HEK293 (cell line): ENCODE data around the gene TM4SF5.
A peak's percentile ranks its signal among the peaks of the same experiment; 100 is the strongest.

Source experiments
- CTCF ChIA-PET: fragments of 350-600 bp; formaldehyde crosslinking; extraction: SDS; loops from one replicate; lab custom pipeline; 2021; ENCODE audit warnings: antibody characterized with exemption; lab: Yijun Ruan, JAX
- POLR2A ChIA-PET: fragments of 300-600 bp; formaldehyde crosslinking; extraction: SDS; loops from one replicate; lab custom pipeline; 2020; ENCODE audit warnings: antibody characterized with exemption, inconsistent platforms; lab: Yijun Ruan, JAX
- H3K27ac ChIP-seq: fragments of 200-500 bp; sonication (Bioruptor generic); 2 replicates; pipeline ENCODE4 v1.5.1; 2014; ENCODE audit warnings: low read depth, low read length, control low read depth, inconsistent platforms; ENCODE audit errors: extremely low read depth
- H3K36me3 ChIP-seq, 2 experiments: fragments of 200-500 bp in 1 of 2; sonication (Bioruptor generic) in 1 of 2; 1 replicate in 1 of 2; 2 replicates in 1 of 2; pipeline ENCODE4 v1.5.1; 2014 to 2017; ENCODE audit warnings: inconsistent platforms in 2 of 2, low read length in 2 of 2; ENCODE audit not compliant: control insufficient read depth in 2 of 2, insufficient read depth in 1 of 2
- H3K4me1 ChIP-seq: fragments of 200-500 bp; sonication (Bioruptor generic); 2 replicates; pipeline ENCODE4 v1.5.1; 2014; ENCODE audit warnings: mild to moderate bottlenecking, low read length, inconsistent platforms; ENCODE audit not compliant: control insufficient read depth, insufficient read depth
- H3K4me3 ChIP-seq: 2 replicates; pipeline ENCODE4 v1.5.1; 2011; ENCODE audit warnings: low read depth, mild to moderate bottlenecking, control low read depth, low read length, moderate library complexity
- H3K9me3 ChIP-seq: fragments of 200-500 bp; sonication (Bioruptor generic); 2 replicates; pipeline ENCODE4 v1.5.1; 2014; ENCODE audit warnings: low read depth, low read length, inconsistent platforms; ENCODE audit not compliant: control insufficient read depth, insufficient read depth
- CTCF ChIP-seq: fragments of 450-650 bp; formaldehyde crosslinking; IDR thresholded peaks from 2 replicates; pipeline ENCODE4 v1.5.1; 2016; ENCODE audit warnings: missing biosample characterization, missing genetic modification characterization
- HOXA7 ChIP-seq: sonication (generic); formaldehyde crosslinking; IDR thresholded peaks from 2 replicates; pipeline ENCODE4 v1.8.1; 2022; ENCODE audit warnings: missing genetic modification reagents, borderline replicate concordance
- HOXD13 ChIP-seq: sonication (generic); formaldehyde crosslinking; IDR thresholded peaks from 2 replicates; pipeline ENCODE4 v1.8.0; 2022; ENCODE audit warnings: missing genetic modification reagents, borderline replicate concordance
- WT1 ChIP-seq: fragments of 450-650 bp; formaldehyde crosslinking; IDR thresholded peaks from 2 replicates; pipeline ENCODE4 v1.5.1; 2016; ENCODE audit warnings: missing biosample characterization, missing genetic modification characterization
- ZNF121 ChIP-seq: fragments of 450-650 bp; formaldehyde crosslinking; IDR thresholded peaks from 2 replicates; pipeline ENCODE4 v1.5.1; 2016; ENCODE audit warnings: missing biosample characterization, missing genetic modification characterization
- ZNF26 ChIP-seq: fragments of 450-650 bp; formaldehyde crosslinking; IDR thresholded peaks from 2 replicates; pipeline ENCODE4 v1.5.1; 2016; ENCODE audit warnings: missing biosample characterization, missing genetic modification characterization
- ZNF37A ChIP-seq: fragments of 450-650 bp; IDR thresholded peaks from 2 replicates; pipeline ENCODE4 v1.5.1; 2018; ENCODE audit warnings: missing biosample characterization, missing genetic modification characterization
- ZNF404 ChIP-seq: fragments of 450-650 bp; formaldehyde crosslinking; IDR thresholded peaks from 2 replicates; pipeline ENCODE4 v1.5.1; 2017; ENCODE audit warnings: missing biosample characterization, missing genetic modification characterization
- ZNF501 ChIP-seq: fragments of 450-650 bp; formaldehyde crosslinking; IDR thresholded peaks from 2 replicates; pipeline ENCODE4 v1.5.1; 2016; ENCODE audit warnings: missing biosample characterization, missing genetic modification characterization
- ZNF529 ChIP-seq: fragments of 450-650 bp; formaldehyde crosslinking; IDR thresholded peaks from 2 replicates; pipeline ENCODE4 v1.5.1; 2017; ENCODE audit warnings: missing genetic modification characterization, missing biosample characterization; ENCODE audit not compliant: insufficient replicate concordance
- ZNF639 ChIP-seq: fragments of 450-650 bp; formaldehyde crosslinking; IDR thresholded peaks from 2 replicates; pipeline ENCODE4 v1.5.1; 2016; ENCODE audit warnings: missing biosample characterization, missing genetic modification characterization
- TF ChIP-seq, protein P1 (sequence below): fragments of 450-650 bp; formaldehyde crosslinking; IDR thresholded peaks from 2 replicates; pipeline ENCODE4 v1.5.1; 2016; ENCODE audit warnings: missing biosample characterization, missing genetic modification characterization
- TF ChIP-seq, protein P2 (sequence below): fragments of 450-650 bp; formaldehyde crosslinking; IDR thresholded peaks from 2 replicates; pipeline ENCODE4 v1.5.1; 2016; ENCODE audit warnings: missing biosample characterization, missing genetic modification characterization
- TF ChIP-seq, protein P3 (sequence below): fragments of 450-650 bp; formaldehyde crosslinking; IDR thresholded peaks from 2 replicates; pipeline ENCODE4 v1.5.0; 2017; ENCODE audit warnings: missing biosample characterization, missing genetic modification characterization, borderline replicate concordance

The TM4SF5 gene

DNA sequence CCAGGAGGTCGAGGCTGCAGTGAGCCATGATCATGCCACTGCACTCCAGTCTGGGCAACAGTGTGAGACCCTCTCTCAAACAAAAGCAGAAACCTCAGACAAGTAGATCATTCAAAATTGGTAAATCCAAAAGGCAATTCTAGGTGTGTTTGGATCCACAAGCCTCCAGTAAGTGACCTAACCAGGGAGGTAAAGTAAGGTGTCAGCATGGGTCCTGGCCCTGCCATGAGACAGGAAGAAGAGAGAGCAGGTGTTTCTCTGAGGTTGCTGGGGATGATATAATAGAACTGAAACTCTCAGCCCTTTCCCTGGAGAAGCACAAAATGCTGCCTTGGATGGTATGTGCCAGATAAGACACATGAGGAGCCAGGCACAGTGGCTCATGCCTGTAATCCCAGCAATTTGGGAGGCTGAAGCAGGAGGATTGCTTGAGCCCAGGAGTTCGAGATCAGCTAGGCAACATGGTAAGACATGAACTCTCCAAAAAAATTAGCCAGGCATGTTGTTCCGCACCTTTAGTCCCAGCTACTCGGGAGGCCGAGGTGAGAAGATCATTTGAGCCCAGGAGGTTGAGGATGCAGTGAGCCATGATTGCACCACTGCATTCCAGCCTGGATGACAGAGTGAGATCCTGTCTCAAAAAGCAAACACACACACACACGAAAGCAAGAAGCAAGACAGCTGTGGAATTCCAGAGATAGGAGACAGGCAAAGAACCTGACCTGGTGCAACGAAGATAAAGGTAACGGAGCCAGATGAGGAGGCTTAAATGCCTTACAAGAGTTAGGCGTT lies 6.5 kb downstream of the TM4SF5 start:
- H3K27ac ChIP-seq: no peak overlapping the region
- no peak for TF ChIP-seq ZNF26 (tag by site-specific recombination)
- TF ChIP-seq, protein P1, sequence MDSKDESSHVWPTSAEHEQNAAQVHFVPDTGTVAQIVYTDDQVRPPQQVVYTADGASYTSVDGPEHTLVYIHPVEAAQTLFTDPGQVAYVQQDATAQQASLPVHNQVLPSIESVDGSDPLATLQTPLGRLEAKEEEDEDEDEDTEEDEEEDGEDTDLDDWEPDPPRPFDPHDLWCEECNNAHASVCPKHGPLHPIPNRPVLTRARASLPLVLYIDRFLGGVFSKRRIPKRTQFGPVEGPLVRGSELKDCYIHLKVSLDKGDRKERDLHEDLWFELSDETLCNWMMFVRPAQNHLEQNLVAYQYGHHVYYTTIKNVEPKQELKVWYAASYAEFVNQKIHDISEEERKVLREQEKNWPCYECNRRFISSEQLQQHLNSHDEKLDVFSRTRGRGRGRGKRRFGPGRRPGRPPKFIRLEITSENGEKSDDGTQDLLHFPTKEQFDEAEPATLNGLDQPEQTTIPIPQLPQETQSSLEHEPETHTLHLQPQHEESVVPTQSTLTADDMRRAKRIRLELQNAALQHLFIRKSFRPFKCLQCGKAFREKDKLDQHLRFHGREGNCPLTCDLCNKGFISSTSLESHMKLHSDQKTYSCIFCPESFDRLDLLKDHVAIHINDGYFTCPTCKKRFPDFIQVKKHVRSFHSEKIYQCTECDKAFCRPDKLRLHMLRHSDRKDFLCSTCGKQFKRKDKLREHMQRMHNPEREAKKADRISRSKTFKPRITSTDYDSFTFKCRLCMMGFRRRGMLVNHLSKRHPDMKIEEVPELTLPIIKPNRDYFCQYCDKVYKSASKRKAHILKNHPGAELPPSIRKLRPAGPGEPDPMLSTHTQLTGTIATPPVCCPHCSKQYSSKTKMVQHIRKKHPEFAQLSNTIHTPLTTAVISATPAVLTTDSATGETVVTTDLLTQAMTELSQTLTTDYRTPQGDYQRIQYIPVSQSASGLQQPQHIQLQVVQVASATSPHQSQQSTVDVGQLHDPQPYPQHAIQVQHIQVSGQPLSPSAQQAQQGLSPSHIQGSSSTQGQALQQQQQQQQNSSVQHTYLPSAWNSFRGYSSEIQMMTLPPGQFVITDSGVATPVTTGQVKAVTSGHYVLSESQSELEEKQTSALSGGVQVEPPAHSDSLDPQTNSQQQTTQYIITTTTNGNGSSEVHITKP (tag by site-specific recombination): peak; percentile 48; the same call in 1 of the 2 replicates
- TF ChIP-seq, all 188 proteins: peak for 1
- Histone ChIP-seq H3K9me3 (no peaks in the 10 kb centered on the region), H3K4me1 (no peaks in the 10 kb centered on the region), H3K36me3 (no peaks in the 10 kb centered on the region), H3K4me3 (no peak overlapping the region)
- POLR2A ChIA-PET: interaction anchor here (3.1 kb wide), 1 partner anchor 11 kb away, joined by 23 read pairs; the partner anchor contains the start of gene GLTPD2
- CTCF ChIA-PET: interaction anchor here (0.6 to 5.4 kb wide), 2 partner anchors 12 to 111 kb away, joined by 3 to 37 read pairs; partner anchors contain the start of gene GLTPD2

- no peaks in the 10 kb centered on the region for H3K36me3 ChIP-seq
- no peaks in the 10 kb centered on the region for H3K4me1 ChIP-seq
- H3K27ac ChIP-seq: no peak overlapping the region
- ChIA-PET POLR2A (interaction anchor here (3.1 kb wide), 1 partner anchor 9 kb away, joined by 23 read pairs; the partner anchor contains the start of gene GLTPD2), CTCF (interaction anchor here (0.7 to 5.4 kb wide), 4 partner anchors 9 to 210 kb away, joined by 3 to 37 read pairs (median 4); partner anchors contain the start of gene GLTPD2)
- H3K9me3 ChIP-seq: no peaks in the 10 kb centered on the region
- no peak overlapping the region for H3K4me3 ChIP-seq
- no peak for TF ChIP-seq ZNF37A (tag by site-specific recombination)
- TF ChIP-seq ZNF529: no peak
- TF ChIP-seq HOXD13 (CRISPR knock-in tag): no peak
- TF ChIP-seq ZNF121 (tag by site-specific recombination): no peak
- no peak for TF ChIP-seq ZNF501 (tag by site-specific recombination)
- TF ChIP-seq, protein P2, sequence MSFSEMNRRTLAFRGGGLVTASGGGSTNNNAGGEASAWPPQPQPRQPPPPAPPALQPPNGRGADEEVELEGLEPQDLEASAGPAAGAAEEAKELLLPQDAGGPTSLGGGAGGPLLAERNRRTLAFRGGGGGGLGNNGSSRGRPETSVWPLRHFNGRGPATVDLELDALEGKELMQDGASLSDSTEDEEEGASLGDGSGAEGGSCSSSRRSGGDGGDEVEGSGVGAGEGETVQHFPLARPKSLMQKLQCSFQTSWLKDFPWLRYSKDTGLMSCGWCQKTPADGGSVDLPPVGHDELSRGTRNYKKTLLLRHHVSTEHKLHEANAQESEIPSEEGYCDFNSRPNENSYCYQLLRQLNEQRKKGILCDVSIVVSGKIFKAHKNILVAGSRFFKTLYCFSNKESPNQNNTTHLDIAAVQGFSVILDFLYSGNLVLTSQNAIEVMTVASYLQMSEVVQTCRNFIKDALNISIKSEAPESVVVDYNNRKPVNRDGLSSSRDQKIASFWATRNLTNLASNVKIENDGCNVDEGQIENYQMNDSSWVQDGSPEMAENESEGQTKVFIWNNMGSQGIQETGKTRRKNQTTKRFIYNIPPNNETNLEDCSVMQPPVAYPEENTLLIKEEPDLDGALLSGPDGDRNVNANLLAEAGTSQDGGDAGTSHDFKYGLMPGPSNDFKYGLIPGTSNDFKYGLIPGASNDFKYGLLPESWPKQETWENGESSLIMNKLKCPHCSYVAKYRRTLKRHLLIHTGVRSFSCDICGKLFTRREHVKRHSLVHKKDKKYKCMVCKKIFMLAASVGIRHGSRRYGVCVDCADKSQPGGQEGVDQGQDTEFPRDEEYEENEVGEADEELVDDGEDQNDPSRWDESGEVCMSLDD (tag by site-specific recombination): no peak
- TF ChIP-seq HOXA7: no peak
- TF ChIP-seq, all 188 proteins: peak for 0
These were observed 8.8 kb downstream of the TM4SF5 start for GRCh38 chr17:4780325-4780955.

DNA sequence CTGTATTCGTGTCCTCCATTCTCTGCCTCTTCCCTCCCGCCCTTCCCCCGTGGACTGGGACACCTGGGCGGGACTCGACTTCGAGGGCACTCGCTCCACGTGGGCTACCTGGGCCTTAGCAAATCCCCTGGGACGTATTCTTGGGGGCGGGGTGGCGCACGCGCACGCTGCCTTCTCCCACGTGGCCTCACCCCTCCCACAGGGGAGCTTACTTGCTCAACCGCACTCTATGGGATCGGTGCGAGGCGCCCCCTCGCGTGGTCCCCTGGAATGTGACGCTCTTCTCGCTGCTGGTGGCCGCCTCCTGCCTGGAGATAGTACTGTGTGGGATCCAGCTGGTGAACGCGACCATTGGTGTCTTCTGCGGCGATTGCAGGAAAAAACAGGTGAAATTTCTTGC lies 11.0 kb downstream of the TM4SF5 start:
- CTCF ChIA-PET: interaction anchor here (0.6 to 1.7 kb wide), 6 partner anchors 11 to 216 kb away, joined by 3 to 5 read pairs (median 4); partner anchors contain the start of genes MED11 and TM4SF5
- Histone ChIP-seq H3K36me3 (no peaks in the 10 kb centered on the region), H3K4me3 (no peak overlapping the region), H3K9me3 (no peaks in the 10 kb centered on the region), H3K27ac (no peak overlapping the region), H3K4me1 (no peaks in the 10 kb centered on the region)
- POLR2A ChIA-PET: no interaction called here
- TF ChIP-seq ZNF404: no peak
- TF ChIP-seq CTCF: no peak
- TF ChIP-seq ZNF639: no peak
- no peak for TF ChIP-seq WT1
- TF ChIP-seq, protein P3, sequence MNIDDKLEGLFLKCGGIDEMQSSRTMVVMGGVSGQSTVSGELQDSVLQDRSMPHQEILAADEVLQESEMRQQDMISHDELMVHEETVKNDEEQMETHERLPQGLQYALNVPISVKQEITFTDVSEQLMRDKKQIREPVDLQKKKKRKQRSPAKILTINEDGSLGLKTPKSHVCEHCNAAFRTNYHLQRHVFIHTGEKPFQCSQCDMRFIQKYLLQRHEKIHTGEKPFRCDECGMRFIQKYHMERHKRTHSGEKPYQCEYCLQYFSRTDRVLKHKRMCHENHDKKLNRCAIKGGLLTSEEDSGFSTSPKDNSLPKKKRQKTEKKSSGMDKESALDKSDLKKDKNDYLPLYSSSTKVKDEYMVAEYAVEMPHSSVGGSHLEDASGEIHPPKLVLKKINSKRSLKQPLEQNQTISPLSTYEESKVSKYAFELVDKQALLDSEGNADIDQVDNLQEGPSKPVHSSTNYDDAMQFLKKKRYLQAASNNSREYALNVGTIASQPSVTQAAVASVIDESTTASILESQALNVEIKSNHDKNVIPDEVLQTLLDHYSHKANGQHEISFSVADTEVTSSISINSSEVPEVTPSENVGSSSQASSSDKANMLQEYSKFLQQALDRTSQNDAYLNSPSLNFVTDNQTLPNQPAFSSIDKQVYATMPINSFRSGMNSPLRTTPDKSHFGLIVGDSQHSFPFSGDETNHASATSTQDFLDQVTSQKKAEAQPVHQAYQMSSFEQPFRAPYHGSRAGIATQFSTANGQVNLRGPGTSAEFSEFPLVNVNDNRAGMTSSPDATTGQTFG (tag by site-specific recombination): no peak
